Common myeloid progenitor, CD34-positive (primary cell): Measurements from ENCODE around the gene CCNYL1.
A peak's percentile ranks its signal among the peaks of the same experiment; 100 is the strongest.

Experiments used
- CTCF ChIA-PET: fragments of 350-600 bp; sonication (Branson Sonifier 250); formaldehyde crosslinking; loops from one replicate; lab custom pipeline; 2021; ENCODE audit warnings: antibody characterized with exemption; lab: Charles Lee
- POLR2A ChIA-PET: fragments of 350-600 bp; sonication (Branson Sonifier 250); formaldehyde crosslinking; loops from one replicate; lab custom pipeline; 2021; ENCODE audit warnings: antibody characterized with exemption; lab: Charles Lee
- DNase-seq, 3 donors: peaks; one replicate each; pipeline versions ENCODE4 v3.0.0 to v3.0.0-alpha.2; 2013
- H3K27ac ChIP-seq, 2 experiments: 1 replicate in 1 of 2; 2 replicates in 1 of 2; pipeline ENCODE4 v1.7.0; 2013; ENCODE audit warnings: inconsistent platforms in 2 of 2, low read length in 2 of 2, mild to moderate bottlenecking in 2 of 2, low read depth in 1 of 2, moderate library complexity in 1 of 2; ENCODE audit not compliant: severe bottlenecking in 2 of 2, insufficient read depth in 1 of 2, poor library complexity in 1 of 2
- H3K27me3 ChIP-seq, 5 experiments: replicated peaks in 2 of 5; 1 replicate in 3 of 5; 2 replicates in 2 of 5; pipeline versions ENCODE4 v1.6.1 to v1.7.0; 2013; ENCODE audit warnings: low read length in 4 of 5, mild to moderate bottlenecking in 2 of 5, moderate library complexity in 2 of 5, inconsistent platforms in 1 of 5; ENCODE audit not compliant: insufficient read depth in 5 of 5, control insufficient read depth in 4 of 5
- H3K36me3 ChIP-seq, 4 experiments: 1 replicate in 2 of 4; 2 replicates in 2 of 4; pipeline versions ENCODE4 v1.6.1 to v1.7.0; 2013; ENCODE audit warnings: low read length in 3 of 4, control low read depth in 1 of 4, mild to moderate bottlenecking in 1 of 4; ENCODE audit not compliant: control insufficient read depth in 4 of 4, insufficient read depth in 4 of 4
- H3K4me1 ChIP-seq, 4 experiments: 1 replicate in 3 of 4; 2 replicates in 1 of 4; pipeline versions ENCODE4 v1.6.1 to v1.7.1; 2013; ENCODE audit warnings: low read length in 3 of 4, mild to moderate bottlenecking in 3 of 4, control low read depth in 1 of 4, inconsistent platforms in 1 of 4, moderate library complexity in 1 of 4; ENCODE audit not compliant: control insufficient read depth in 4 of 4, insufficient read depth in 4 of 4; ENCODE audit errors: control extremely low read depth in 1 of 4
- H3K4me3 ChIP-seq, 7 experiments: 1 replicate in 4 of 7; 2 replicates in 3 of 7; pipeline versions ENCODE4 v1.5.1 to v1.7.0; 2013; ENCODE audit warnings: mild to moderate bottlenecking in 7 of 7, low read length in 6 of 7, moderate library complexity in 6 of 7, inconsistent platforms in 2 of 7, low read depth in 2 of 7, control low read depth in 1 of 7; ENCODE audit not compliant: insufficient read depth in 4 of 7, control insufficient read depth in 1 of 7; ENCODE audit errors: extremely low read depth in 1 of 7
- H3K9me3 ChIP-seq, 5 experiments: 1 replicate in 4 of 5; 2 replicates in 1 of 5; pipeline versions ENCODE4 v1.6.1 to v1.7.1; 2013; ENCODE audit warnings: low read length in 4 of 5, mild to moderate bottlenecking in 2 of 5, inconsistent platforms in 1 of 5, low read depth in 1 of 5, moderate library complexity in 1 of 5; ENCODE audit not compliant: control insufficient read depth in 4 of 5, insufficient read depth in 2 of 5; ENCODE audit errors: control extremely low read depth in 1 of 5
- WGBS: methylation state at CpG from one replicate; pipeline ENCODE4 v1.1.5; 2013; ENCODE audit not compliant: insufficient coverage; 5-methylcytosine and 5-hydroxymethylcytosine counted together

Gene CCNYL1

GRCh38 chr2:207790898-207791297 is 79.5 kb downstream of the CCNYL1 start:
- H3K36me3 ChIP-seq, result no peaks in the 10 kb centered on the region
- no peaks in the 10 kb centered on the region for H3K27me3 ChIP-seq
- H3K4me1 ChIP-seq, result peaks cover 2 to 17% (median 6%) of the 10 kb centered on the region in 4 experiments
- H3K9me3 ChIP-seq, result no peaks in the 10 kb centered on the region
- POLR2A ChIA-PET, result no interaction called here
- CTCF ChIA-PET, result interaction anchor here (1.3 kb wide), 1 partner anchor 24 kb away, joined by 6 read pairs; no protein-coding TSS in a partner anchor
- 100% methylated on average over 1 of the region's 1 CpG for WGBS
- no peak for DNase-seq
- H3K4me3 ChIP-seq, result no peak overlapping the region
- H3K27ac ChIP-seq, result no peak overlapping the region

GRCh38 chr2:207791579-207792243 is 80.3 kb downstream of the CCNYL1 start:
- no CpG with 5 or more reads among the region's 6 CpGs for WGBS
- Histone ChIP-seq H3K4me3 (peak overlapping the region in 1 of 7 experiments; percentile 16), H3K27ac (no peak overlapping the region), H3K9me3 (no peaks in the 10 kb centered on the region), H3K4me1 (peaks cover 2 to 17% (median 6%) of the 10 kb centered on the region in 4 experiments), H3K27me3 (no peaks in the 10 kb centered on the region), H3K36me3 (no peaks in the 10 kb centered on the region)
- no peak for DNase-seq
- ChIA-PET POLR2A (no interaction called here), CTCF (interaction anchor here (0.6 to 1.5 kb wide), 8 partner anchors 9 to 183 kb away, joined by 3 to 6 read pairs (median 3); no protein-coding TSS in a partner anchor)

- POLR2A ChIA-PET, result interaction anchor here (1.1 kb wide), 1 partner anchor 13 kb away, joined by 3 read pairs; no protein-coding TSS in a partner anchor
- WGBS, result 88% methylated on average over 3 of the region's 6 CpGs
- peaks cover 2 to 14% (median 6%) of the 10 kb centered on the region in 4 experiments for H3K4me1 ChIP-seq
- no peaks in the 10 kb centered on the region for H3K9me3 ChIP-seq
- peak in 2 of 3 donors; percentile 55 to 66 for DNase-seq
- no peaks in the 10 kb centered on the region for H3K36me3 ChIP-seq
- H3K27me3 ChIP-seq, result no peaks in the 10 kb centered on the region
- CTCF ChIA-PET, result interaction anchor here (0.6 to 1.5 kb wide), 6 partner anchors 8 to 182 kb away, joined by 3 to 5 read pairs (median 3); no protein-coding TSS in a partner anchor
- no peak overlapping the region for H3K27ac ChIP-seq
- peak overlapping the region in 1 of 7 experiments; percentile 16 for H3K4me3 ChIP-seq
Observed at GRCh38 chr2:207792244-207792785, 80.9 kb downstream of the CCNYL1 start.

- H3K9me3 ChIP-seq, result no peaks in the 10 kb centered on the region
- no peak overlapping the region for H3K27ac ChIP-seq
- H3K27me3 ChIP-seq, result no peaks in the 10 kb centered on the region
- POLR2A ChIA-PET, result no interaction called here
- no peak overlapping the region for H3K4me3 ChIP-seq
- 97% methylated on average over 6 of the region's 8 CpGs for WGBS
- CTCF ChIA-PET, result interaction anchor here (1.1 to 1.8 kb wide), 3 partner anchors 13 to 21 kb away, joined by 3 to 5 read pairs (median 4); no protein-coding TSS in a partner anchor
- no peak for DNase-seq
- no peaks in the 10 kb centered on the region for H3K36me3 ChIP-seq
- peaks cover 0 to 16% (median 6%) of the 10 kb centered on the region in 4 experiments for H3K4me1 ChIP-seq
Observed at GRCh38 chr2:207796585-207797350, 85.3 kb downstream of the CCNYL1 start.

GRCh38 chr2:207801259-207801658 is 89.8 kb downstream of the CCNYL1 start:
- Histone ChIP-seq H3K27me3 (no peaks in the 10 kb centered on the region), H3K36me3 (no peaks in the 10 kb centered on the region), H3K27ac (no peak overlapping the region), H3K4me1 (peaks cover 0 to 27% (median 8%) of the 10 kb centered on the region in 4 experiments), H3K4me3 (no peak overlapping the region), H3K9me3 (no peaks in the 10 kb centered on the region)
- DNase-seq, result peak in 1 of 3 donors; percentile 20
- CTCF ChIA-PET, result interaction anchor here (1.1 to 1.3 kb wide), 2 partner anchors 9 to 51 kb away, joined by 3 read pairs; no protein-coding TSS in a partner anchor
- 45% methylated on average over 2 of the region's 3 CpGs for WGBS
- POLR2A ChIA-PET, result interaction anchor here (0.6 to 0.7 kb wide), 2 partner anchors 17 to 19 kb away, joined by 3 to 4 read pairs; no protein-coding TSS in a partner anchor

GRCh38 chr2:207802650-207803049 is 91.2 kb downstream of the CCNYL1 start:
- POLR2A ChIA-PET, result no interaction called here
- Histone ChIP-seq H3K4me1 (peaks cover 0 to 27% (median 8%) of the 10 kb centered on the region in 4 experiments), H3K4me3 (no peak overlapping the region), H3K27me3 (no peaks in the 10 kb centered on the region), H3K27ac (no peak overlapping the region), H3K9me3 (no peaks in the 10 kb centered on the region), H3K36me3 (no peaks in the 10 kb centered on the region)
- DNase-seq, result no peak
- CTCF ChIA-PET, result no interaction called here
- 97% methylated on average over 6 of the region's 6 CpGs for WGBS
